CMK (cell line): ENCODE measurements around the gene PDCL2.
"Not testable (repeated sequence)": the region's sequence is repeated elsewhere in the genome, so short reads cannot be mapped to it uniquely, and the experiment has no call there.

Source experiments
- DNase-seq: peaks from one replicate; pipeline ENCODE4 v3.0.0-alpha.2; 2010; ENCODE audit warnings: low read depth

Gene PDCL2

DNA sequence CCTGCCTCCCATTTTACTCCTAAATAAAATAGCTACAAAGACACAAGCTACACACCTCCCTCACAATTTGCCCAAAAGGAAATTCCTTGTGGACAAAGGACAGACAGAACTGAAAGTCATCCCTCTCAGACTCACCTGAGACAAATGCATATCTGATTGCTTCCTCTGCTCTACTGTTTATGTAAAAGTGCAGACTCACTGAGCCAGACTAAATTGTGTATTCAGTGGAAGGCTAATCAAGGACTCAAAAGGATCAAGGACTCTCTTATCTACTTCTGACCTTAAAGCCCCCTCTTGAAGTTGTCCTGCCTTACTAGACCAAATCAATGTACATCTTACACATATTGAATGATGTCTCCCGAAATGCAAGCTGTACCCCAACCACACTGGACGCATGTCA lies 3.9 kb downstream of the PDCL2 start:
- no peak for DNase-seq

GRCh38 chr4:55582773-55583172 lies 9.3 kb downstream of the PDCL2 start:
- DNase-seq, result not testable (repeated sequence)

GRCh38 chr4:55578341-55579010 lies 13.6 kb downstream of the PDCL2 start:
- no peak for DNase-seq

DNA sequence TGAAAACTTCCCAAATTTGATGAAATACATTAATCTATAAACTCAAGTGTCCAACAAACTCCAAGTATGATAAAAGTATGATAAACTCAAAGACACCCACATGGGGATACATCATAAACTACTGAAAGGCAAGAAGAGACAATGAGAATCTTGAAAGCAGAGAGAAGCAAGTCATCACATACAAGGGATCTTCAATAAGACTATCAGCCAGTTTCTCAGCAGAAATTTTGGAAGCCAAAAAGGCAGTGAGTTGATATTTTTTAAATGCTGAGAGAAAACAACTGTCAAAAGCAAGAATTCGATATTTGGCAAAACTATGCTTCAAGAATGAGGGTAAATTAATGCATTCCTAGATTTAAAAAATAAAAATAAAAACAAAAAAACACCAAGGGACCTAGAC lies 16.5 kb downstream of the PDCL2 start:
- DNase-seq, result no peak

DNA sequence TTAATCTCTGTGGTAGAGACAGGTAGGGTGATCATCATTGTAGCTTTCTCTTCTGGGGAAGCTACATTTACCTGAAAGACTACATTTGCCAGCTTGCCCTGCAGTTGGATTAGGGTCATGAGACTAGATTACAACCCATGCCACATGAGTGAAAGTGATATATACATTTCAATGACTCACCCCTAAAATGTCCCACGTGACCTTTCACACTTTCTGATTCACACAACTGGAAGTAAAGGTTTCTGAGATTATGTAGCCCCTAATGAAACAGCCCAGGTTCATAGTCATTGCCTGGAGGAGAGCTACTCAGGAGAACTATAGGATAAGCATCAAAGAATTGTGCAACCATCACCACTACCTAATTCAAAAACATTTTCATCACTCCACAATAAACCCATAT lies 17.8 kb downstream of the PDCL2 start:
- no peak for DNase-seq

DNA sequence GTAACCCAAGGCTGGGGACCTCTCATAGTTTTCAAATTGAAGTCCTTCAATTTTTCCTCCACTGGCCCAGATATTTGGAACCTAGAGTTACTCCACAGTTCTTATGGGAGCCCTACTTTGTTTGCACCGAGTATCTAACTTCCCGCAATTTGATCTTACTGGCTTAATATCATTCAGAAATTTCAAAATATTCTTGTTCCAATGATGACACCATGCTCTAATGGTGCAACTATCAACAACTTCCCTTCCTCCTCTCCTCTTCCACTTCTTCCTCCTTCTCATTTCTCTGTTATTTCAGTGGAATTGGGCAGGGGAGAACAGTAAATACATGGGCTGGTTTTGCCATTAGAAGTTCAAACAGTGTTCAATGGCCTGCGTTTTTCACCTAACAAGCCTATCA lies 20.2 kb downstream of the PDCL2 start:
- no peak for DNase-seq

DNA sequence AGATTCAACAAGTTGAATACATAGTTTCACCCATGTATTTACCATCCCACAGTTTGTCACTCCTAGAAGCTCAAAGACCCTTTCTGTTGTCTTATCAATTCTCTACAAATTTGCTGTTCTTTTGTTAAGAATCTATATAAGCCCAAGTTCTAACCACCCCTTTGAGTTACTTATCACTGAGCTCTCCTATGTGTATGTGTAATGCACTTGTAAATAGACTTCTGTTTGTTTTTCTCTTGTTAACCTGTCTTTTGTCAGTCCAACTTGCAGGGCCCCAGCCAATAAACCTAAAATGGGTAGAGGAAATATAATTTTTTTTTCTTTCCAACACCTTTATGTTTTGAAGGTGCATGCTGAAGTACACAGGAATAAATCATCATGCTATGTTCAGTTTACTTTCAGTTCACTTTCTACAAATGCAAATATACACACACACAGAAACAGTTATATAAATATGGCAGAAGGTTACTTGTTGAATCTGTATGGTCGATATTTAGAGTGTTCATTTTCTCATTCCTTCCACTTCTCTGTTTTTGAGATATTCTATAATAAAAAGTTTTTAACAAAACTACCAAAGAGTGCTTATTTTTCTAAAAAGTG lies 23.0 kb downstream of the PDCL2 start:
- DNase-seq, result no peak

DNA sequence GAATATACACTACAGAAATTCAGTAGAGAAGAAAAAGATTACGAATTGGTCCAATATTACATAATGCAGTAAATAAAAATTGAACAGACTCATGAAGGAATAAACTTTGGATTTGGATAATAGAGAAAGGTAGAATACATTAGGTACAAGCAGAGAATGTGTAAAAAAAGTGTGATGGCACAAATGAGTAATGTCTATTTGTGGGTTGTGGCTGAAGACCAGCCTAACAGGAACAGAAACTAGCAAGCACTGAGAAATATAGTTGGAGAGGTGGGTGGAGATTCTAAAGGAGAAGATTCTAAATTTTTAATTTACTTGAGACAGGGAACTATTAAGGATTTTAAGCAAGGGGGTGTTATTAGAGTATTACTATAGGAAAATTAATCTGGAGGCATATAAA lies 30.2 kb downstream of the PDCL2 start:
- no peak for DNase-seq

- DNase-seq, result no peak
Measured at GRCh38 chr4:55560096-55560495, 31.9 kb downstream of the PDCL2 start.

- DNase-seq, result no peak
Measured at GRCh38 chr4:55554453-55555030, 37.5 kb downstream of the PDCL2 start.

GRCh38 chr4:55553441-55554201 lies 38.4 kb downstream of the PDCL2 start:
- no peak for DNase-seq

DNA sequence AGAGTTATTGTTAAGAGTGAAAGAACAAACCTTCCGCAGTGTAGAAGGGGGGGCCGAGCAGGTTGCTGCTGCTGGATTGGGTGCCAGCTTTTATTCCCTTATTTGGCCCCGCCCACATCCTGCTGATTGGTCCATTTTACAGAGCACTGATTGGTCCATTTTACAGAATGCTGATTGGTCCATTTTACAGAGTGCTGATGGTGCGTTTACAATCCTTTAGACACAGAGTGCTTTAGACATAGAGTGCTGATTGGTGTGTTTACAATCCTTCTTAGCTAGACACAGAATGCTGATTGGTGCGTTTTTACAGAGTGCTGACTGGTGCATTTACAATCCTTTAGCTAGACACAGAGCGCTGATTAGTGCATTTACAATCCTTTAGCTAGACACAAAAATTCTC lies 40.1 kb downstream of the PDCL2 start:
- not testable (repeated sequence) for DNase-seq

- no peak for DNase-seq
Measured at GRCh38 chr4:55549888-55550287, 42.2 kb downstream of the PDCL2 start.

DNA sequence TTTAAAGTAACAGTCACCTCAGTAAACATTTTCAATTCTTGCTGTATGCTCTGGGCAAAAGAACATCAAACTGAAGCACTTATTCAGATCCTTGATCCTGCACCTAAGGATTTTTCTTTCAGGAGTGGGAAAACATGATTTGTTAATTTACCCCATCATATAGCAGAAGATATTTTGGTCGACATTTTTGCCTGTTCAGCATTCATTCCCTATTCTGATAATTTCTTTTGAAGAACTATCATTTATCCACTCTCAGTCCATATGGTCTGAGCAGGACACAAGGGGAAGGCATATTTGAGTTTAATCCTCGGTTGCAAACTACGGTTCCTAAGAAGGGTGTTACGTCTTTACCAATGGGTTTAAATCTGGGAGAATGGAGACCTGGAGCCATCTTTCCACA lies 44.1 kb downstream of the PDCL2 start:
- DNase-seq, result no peak

DNA sequence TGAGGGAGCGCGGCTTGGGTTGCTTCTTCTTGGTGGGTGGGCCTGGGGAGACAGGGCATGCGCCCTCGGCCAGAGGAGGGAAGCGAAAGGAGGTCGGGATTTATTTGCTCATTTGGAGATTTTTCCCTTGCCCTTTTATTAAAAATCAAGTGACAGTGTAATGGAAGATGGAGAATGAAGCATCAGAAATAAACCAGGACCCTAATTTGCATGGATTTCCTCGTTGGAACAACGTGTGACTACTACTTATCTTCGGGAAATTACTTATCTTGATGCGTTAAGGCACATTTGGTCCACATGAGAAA lies 44.6 kb downstream of the PDCL2 start:
- DNase-seq, result no peak

DNA sequence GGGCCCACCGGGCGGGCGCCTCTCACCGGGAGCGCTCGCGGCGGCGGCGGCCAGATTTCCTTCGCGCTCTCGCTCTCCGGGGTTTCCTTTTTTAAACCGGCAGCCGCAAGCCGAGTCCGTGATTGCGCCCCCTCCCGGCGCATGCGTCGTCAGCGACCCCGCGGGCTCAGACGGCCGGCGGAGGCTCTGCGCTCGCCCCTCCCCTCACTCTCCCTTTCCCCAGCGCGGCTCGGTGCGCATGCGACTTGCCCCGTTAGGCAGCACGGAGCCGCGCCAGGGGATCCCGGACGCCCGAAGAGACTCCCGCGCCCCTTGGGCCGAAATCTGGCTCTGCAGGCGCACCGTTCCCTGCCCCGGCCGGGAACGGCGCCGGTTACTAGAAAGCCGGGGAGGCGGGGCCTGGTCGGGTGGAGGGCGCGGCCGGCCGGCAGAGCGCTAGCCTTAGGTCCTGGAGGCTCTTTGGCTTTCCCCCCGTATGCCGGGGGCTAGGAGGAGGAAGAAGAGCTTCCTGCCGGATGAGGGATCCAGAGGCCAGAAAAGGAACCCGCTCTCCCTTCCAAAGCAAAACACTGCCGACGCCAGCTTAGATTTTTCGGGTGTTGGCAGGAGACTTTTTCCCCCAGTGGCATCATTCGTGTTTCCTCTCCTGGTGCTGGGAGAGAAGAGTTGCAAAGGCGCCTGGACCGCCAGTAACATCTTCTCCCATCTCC lies 45.1 kb downstream of the PDCL2 start, which contains the start of gene CLOCK:
Gene CLOCK, minus strand, starts transcription at position 154 of the 710 bp plus-strand sequence. CDS start 64,124 bp downstream, outside the sequence.
- DNase-seq, result peak; percentile 55

DNA sequence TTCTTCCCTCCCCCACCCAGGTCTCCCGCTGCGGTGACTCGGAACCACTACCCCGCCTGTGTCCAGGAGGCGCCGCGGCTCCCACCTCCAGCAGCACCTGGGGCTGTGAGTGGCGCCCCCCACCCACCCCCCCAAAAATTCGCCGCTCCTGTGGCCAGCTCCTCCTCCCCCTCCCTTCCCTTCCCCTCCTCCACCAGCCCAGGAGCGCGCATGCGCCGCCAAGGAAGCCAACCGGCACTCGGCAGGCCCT lies 45.6 kb downstream of the PDCL2 start:
- DNase-seq, result no peak

GRCh38 chr4:55545641-55546505 lies 46.2 kb downstream of the PDCL2 start:
- DNase-seq, result peak; percentile 45

DNA sequence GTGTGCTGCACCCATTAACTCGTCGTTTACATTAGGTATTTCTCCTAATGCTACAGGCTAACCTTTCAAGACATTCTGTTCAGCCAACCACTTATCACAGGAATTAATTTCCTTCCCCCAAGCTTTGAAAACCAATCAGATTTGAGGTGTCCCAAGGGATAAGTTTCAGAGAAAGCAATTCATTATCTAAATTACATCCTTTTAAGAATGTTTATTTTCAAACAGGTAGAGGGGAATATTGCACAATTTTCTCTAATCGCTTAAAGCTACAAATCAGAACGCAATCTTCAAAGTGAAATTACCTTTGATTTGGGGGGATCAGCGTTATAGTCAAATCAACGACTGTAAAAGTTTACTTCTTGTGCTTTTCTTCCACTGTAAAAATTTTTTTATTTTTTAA lies 46.9 kb downstream of the PDCL2 start:
- no peak for DNase-seq

DNA sequence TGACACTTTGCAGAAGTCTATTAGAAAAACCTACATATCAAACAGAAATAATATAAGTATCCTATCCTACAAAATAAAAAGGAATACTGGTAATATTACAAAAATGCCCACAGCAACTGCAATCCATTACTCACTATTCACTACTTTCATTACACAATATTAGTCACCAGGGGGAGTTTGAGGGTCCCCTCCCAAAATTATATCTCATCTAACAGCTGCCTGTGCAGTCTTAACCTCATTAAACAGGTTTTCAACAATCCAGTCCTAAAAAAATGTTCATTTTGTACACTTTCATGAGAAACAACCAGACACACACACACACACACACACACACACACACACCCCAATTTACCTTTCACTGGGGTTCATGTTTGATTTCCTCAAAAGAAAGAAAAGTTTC lies 48.2 kb downstream of the PDCL2 start:
- no peak for DNase-seq

- DNase-seq, result no peak
Measured at GRCh38 chr4:55540271-55540670, 51.8 kb downstream of the PDCL2 start.

GRCh38 chr4:55539658-55540057 lies 52.4 kb downstream of the PDCL2 start:
- DNase-seq, result no peak
